GM12801 (cell line): ENCODE measurements around the gene RPS29.

Experiments
- TF ChIP-seq, protein P1 (sequence below): IDR thresholded peaks from one replicate; pipeline ENCODE4 v1.5.1; 2011; ENCODE audit warnings: control low read depth; ENCODE audit not compliant: insufficient read length; ENCODE audit errors: extremely low read depth

RPS29 gene

DNA sequence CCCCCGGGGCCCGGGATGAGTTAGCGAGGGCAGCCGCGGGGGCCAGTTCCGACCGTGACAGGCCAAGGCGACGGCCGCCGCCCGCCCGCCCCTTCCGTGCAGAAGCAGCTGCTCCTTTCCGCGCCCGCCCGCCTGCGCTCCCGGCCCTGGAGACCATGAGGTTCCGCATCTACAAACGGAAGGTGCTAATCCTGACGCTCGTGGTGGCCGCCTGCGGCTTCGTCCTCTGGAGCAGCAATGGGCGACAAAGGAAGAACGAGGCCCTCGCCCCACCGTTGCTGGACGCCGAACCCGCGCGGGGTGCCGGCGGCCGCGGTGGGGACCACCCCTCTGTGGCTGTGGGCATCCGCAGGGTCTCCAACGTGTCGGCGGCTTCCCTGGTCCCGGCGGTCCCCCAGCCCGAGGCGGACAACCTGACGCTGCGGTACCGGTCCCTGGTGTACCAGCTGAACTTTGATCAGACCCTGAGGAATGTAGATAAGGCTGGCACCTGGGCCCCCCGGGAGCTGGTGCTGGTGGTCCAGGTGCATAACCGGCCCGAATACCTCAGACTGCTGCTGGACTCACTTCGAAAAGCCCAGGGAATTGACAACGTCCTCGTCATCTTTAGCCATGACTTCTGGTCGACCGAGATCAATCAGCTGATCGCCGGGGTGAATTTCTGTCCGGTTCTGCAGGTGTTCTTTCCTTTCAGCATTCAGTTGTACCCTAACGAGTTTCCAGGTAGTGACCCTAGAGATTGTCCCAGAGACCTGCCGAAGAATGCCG lies 35.1 kb upstream of the RPS29 start:
- TF ChIP-seq, protein P1, sequence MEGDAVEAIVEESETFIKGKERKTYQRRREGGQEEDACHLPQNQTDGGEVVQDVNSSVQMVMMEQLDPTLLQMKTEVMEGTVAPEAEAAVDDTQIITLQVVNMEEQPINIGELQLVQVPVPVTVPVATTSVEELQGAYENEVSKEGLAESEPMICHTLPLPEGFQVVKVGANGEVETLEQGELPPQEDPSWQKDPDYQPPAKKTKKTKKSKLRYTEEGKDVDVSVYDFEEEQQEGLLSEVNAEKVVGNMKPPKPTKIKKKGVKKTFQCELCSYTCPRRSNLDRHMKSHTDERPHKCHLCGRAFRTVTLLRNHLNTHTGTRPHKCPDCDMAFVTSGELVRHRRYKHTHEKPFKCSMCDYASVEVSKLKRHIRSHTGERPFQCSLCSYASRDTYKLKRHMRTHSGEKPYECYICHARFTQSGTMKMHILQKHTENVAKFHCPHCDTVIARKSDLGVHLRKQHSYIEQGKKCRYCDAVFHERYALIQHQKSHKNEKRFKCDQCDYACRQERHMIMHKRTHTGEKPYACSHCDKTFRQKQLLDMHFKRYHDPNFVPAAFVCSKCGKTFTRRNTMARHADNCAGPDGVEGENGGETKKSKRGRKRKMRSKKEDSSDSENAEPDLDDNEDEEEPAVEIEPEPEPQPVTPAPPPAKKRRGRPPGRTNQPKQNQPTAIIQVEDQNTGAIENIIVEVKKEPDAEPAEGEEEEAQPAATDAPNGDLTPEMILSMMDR: no peak

DNA sequence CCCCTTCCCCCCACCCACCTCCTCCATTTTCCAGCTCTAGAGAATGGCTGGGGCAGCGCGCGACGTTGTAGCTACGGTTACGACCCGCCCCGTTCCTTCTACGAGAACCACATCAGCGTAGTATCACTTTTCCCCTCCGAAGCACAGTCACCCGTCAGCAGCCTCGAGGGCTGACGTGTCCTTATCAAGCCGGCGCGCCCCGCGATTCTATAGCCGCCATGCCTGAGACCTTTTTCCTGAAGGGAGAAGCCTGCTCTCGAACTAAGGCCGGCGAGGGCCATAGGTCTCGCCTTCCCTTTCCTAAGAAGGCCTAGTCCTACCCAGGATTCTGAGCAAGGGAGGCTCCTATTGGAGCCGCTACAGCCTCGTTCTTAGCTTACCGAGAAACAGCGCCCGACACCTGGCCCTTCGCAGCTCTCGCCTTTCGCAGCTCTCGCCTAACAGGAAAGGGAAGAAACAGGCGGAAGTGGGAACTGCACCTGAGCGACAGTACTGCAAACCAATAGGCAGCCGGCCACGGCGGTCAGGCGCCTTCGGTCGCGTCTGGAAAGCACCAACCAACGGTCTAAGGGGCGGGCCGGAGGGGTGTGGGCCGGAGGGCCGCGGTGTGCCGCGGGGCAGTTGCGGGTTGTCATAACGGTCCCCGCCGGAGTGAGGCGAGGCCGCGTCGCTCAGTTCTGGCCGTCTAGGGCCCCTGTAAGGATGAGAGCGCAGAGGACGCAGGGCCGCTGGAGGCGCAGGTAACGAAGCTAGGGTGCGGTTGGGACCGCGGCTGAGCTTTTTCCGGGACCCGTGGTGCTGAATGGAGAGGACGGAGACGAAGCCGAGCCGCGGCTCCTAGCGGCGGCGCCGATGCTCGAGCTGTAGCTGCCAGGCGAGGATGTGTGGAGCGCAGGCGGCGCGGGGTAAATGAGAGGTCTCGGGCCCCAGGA lies 34.3 kb upstream of the RPS29 start, which contains the start of the genes MGAT2 and RPL36AL:
Gene MGAT2 (plus strand): TSS at position 618 of the 932 bp plus-strand sequence. CDS start 470 bp downstream, outside the sequence.
Gene RPL36AL (minus strand): TSS at position 445 of the 932 bp plus-strand sequence. CDS start 1,522 bp downstream, outside the sequence.
- TF ChIP-seq, protein P1: no peak

DNA sequence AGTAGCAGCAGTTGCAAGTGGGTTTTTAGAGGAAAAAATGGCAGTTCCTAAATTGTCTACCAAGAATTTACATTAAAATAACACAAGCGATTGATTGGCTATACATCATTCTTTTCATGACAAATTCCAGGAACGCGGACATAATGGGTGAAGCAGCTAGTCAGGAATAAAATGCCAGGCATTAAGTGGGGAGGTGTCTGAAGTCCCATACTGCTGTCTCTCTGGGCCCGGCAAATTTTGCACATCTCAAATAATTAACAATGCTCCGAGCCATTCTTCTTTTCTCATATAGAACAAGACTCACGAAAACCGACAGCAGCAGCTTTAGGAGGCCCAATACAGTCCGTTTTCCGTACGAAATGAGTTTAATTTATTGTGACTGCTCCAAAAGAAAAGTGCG lies 33.5 kb upstream of the RPS29 start:
- TF ChIP-seq, protein P1: no peak

DNA sequence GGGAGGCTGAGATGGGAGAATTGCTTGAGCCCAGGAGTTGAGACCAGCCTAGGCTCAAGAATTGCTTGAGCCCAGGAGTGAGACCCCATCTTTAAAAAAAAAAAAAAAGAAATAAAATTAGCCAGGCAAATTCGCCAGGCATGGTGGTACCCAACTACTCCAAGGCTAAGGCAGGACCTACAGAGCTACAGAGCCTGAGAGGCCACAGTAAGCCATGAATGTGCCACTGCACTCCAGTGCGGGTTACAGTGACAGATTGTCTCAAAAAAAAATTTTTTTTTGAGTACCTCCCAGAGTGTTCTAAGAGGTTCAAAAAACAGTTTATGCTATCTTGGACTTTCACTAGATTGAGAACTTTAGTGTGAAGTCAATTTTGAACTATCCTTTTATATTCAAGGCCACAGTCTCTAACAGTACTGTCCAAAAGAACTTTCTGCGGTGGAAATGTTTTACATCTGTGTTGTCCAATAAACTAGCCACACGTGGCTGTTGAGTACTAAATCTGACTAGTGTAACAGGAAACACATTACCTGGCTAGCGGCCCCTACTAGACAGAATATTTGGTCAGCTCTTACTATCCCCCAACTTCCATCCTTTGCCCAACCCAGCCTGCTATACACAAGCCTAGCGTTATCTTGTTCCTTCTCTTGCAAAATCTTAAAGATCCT lies 31.8 kb upstream of the RPS29 start:
- TF ChIP-seq, protein P1: no peak

DNA sequence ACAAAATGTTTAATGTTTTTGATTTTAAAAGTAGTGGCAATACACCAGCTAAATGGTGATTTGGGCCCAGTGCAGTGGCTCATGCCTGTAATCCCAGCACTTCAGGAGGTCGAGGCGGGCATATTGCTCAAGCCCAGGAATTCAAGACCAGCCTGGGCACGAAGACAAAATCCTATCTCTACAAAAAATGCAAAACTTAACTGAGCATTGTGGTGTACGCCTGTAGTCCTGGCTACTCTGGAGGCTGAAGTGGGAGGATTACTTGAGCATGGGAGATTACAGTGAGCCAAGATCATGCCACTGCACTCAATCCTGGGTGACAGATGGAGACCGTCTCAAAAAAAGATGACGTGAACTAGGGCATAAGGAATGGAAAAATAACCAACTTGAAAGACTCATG lies 29.6 kb upstream of the RPS29 start:
- TF ChIP-seq, protein P1: no peak

DNA sequence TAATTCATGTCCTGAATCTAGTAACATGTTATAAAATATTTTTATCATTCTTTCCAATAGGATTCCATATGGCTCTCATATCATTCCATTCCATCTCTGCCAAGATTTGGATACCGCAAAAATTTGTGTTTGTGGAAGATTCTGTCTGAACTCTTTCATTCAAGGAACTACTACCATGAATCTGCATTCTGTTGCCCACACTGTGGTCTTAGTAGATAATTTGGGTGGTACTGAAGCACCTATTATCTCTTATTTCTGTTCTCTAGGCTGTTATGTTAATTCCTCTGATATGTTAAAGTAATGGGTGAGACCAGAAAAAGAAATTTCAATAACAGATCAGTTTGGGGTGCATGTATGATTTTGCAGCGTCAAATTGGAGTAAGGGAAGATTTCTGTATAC lies 28.0 kb upstream of the RPS29 start:
- TF ChIP-seq, protein P1: no peak

DNA sequence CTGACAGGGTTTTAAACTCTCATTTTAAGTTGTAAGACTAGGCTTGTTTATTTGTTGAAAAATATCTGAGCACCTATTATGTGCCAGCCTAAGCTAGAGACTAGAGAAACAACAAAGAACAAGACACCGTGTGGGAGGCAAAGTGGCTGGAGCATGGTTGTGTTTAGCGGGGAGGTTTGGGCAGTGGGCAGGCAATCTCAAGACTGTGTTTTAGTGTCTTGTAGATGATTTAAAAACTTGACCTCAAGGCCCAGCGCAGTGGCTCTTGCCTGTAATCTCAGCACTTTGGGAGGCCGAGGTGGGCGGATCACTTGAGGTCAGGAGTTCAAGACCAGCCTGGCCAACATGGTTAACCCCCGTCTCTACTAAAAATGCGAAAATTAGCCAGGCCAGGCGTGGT lies 26.5 kb upstream of the RPS29 start:
- TF ChIP-seq, protein P1: no peak
